ENCODE measurements around the gene TNFAIP2.
A peak's percentile ranks its signal among the peaks of the same experiment; 100 is the strongest.
"Not testable (repeated sequence)": the region's sequence is repeated elsewhere in the genome, so short reads cannot be mapped to it uniquely, and the experiment has no call there.

The TNFAIP2 gene

DNA sequence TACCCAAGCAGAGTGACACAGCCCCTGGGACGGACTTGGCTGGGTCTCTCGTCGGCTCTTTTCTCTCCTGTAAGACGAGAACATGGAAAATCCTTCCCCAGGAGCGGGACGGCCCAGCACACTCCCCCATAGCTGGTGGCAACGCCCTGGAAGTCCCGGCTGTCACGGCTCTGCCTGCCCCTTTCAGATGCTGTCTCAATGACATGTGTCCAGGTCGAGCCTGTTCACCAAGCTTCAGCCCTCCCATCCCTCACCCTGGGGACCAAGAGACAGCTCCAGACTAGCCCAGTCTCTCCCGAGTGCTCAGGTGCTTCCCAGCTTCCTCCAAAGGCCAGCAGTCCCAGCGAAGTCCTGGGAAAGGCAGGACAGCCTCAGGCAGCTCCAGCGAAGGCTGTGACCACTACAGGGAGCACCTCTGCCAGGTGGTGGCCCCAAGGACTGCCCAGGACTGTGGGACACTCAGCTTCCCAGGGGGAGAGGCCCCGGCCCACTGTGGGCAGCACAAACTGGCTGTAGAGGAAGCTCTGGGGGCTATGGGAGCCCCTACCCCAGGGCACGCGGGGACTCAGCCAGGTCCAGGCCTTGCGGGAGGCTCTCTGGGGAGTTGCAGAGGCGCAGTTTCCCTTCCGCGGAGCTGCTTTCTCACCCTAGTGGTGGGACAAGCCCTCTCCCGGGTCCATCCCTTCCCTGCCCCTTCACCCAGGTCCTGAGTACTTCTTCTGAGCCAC is 33.6 kb downstream of the TNFAIP2 start:
- DNase-seq: no peak

DNA sequence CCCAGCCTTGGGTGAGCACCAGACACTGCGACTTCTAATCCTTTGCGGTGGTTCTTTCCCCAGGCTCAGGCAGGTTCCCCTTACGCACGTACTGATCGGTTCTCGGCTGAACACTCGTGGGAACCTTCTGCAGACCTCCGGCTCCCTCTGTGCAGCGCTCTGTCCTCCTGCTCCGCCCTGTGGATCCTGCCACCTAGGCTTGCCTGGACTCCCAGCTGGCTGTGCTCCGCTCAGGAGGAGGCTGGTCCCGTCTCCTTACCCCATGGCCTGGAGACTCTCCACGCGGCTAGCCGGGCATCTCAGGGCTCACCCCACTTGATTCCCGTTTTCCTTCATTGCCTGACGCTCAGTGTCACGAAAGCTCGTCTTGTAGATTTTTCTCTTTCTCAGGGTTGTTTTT is 34.7 kb downstream of the TNFAIP2 start:
- DNase-seq: no peak

DNA sequence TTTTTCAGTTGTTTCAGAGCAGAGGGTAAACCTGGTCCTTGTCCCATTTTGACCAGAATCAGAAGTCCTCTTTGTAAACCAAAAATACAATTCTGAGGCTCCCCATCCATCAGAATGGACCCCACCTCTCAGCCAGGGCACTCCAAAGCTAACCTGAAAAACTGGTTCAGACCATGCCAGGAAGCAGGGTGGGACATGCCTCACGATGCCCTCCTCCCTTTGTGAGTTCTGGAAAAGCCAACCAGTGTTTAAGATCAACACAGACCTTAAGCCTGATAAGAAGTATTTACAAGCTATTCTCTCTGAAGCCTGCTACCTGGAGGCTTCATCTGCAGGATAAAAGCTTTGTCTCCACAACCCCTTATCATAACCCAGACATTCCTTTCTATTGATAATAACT is 35.4 kb downstream of the TNFAIP2 start:
- DNase-seq: no peak

GRCh38 chr14:103160321-103161053 is 37.2 kb downstream of the TNFAIP2 start:
- no peak for DNase-seq

- DNase-seq: no peak
These were observed 37.8 kb downstream of the TNFAIP2 start for GRCh38 chr14:103161054-103161397.

DNA sequence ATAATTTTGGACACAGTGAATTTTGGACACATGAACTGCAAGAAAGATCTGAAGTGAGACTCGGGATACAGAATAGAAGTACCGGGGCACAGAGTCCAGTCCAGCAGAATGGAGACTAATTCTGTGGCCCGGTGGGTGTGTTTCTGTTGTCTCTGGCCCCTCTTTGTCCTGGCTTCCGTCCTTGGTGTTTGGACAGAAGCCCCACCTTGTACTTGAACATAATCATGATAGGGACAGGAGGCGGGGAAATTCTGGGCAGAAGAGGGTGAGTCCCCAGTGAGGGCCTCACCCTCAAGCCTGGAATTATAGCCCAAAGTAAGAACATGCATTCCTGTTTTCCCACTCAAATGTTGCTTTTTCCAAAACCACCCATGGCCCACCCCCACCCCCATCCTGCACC is 39.9 kb downstream of the TNFAIP2 start:
- no peak for DNase-seq

DNA sequence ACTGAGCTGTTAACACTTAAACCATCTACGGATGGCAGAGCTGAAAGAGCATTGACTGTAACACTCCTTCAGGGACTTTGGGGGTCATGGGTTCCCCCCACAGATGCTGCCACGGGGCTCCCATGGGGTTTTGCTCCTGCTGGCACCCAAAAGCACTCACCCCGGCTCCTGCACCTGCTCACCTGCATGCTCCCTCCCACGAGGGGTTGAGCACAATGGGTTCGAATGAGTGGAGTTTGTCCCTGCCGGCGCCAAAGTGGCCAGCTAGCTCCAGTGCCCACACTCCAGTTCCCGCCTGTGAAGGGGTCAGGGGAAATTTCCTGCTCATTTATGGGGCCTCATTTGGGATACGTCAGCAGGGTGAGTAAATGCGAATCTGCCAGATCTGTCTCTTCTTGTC is 40.7 kb downstream of the TNFAIP2 start:
- no peak for DNase-seq

DNA sequence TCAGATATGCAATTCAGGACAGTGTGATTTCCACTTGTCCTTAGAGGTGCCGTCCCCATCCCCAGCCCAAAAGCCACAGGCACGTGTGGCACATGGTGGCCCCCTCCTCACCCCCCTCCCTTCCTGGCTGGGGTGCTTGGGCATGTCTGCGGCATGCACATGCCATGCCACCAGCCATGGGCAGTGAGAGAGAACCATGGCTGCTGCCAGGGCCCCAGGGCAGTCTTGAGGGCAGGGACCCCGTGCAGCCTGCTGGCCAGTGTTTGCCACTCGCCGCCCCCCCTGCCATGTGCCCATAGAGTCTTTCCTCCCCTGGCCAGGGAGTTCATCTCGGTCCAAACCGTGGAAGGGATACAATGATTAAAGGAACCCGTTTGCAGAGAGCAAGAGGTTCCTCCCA is 41.5 kb downstream of the TNFAIP2 start:
- no peak for DNase-seq

GRCh38 chr14:103165323-103165722 is 42.1 kb downstream of the TNFAIP2 start:
- no peak for DNase-seq

DNA sequence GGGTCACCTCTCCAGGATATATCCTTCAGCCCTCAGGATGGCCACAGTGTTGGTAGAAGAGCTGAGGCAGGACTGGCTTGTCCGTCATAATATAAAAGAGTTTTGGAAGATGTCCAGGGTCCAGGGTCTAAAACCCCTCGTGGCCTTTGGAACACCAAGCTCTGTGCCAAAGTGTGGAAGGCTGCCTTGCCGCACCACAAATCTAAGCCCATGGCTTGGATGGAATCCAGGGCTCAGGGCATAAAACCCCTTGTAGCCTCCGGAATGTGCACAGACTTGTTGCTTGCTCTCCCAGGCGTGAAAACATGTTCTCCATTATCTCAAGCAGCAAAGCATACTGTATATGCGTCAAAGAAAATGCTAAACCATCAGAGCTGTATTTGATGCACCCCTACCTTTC is 46.7 kb downstream of the TNFAIP2 start:
- peak; percentile 65 for DNase-seq

DNA sequence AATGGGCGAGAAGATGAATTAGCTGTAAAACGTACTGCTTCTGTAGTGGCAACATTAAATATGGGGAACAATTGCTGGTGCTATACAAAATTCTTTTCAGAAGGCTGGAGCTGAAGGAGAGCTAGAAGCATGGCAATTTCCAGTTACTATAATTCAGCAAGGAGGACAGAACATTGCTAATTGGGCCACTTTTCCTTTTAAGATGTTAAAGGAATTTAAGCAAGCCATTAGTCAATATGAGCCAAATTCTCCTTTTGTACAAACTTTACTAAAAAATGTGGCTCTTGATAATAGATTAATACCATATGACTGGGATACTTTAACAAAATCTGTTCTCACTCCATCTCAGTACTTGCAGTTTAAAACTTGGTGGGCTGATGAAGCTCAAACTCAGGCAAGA is 47.9 kb downstream of the TNFAIP2 start:
- not testable (repeated sequence) for DNase-seq

GRCh38 chr14:103172921-103173320 is 49.7 kb downstream of the TNFAIP2 start:
- no peak for DNase-seq

DNA sequence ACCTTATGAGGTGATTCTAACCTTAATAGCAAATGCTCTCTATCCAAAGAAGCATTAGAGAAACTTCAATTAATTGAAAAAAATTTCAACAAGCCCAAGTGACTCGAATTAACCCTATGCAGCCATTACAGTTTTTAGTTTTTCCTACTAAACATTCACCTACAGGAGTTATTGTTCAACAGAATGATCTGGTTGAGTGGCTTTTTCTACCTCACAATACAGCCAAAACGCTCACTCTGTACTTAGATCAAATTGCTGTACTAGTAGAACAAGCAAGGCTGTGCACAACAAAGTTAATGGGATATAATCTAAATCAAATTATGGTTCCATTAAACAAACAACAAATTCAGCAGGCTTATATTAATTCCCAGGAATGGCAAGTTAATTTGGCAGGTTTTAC is 50.6 kb downstream of the TNFAIP2 start:
- DNase-seq: not testable (repeated sequence)

- DNase-seq: not testable (repeated sequence)
These were observed 52.9 kb downstream of the TNFAIP2 start for GRCh38 chr14:103176176-103176575.

GRCh38 chr14:103177376-103177775 is 54.1 kb downstream of the TNFAIP2 start:
- no peak for DNase-seq

DNA sequence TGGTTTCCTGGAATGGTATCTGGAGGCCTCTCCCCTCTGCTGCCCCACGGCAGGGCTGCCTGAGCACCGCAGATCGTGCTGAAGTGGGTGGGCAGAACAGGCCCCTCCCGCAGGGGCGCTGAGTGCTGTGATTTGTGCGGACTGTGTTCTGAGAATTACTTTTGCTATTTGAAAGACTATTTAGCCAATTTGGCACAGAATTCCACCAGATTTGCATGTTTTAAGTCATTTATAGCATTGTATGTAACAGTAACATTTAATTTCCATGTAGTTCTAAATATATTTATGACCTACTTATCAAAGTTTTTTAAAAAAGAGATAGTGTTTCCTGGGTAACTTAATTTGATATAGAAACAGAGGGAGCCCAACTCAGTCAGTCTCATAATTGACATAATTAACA is 55.3 kb downstream of the TNFAIP2 start:
- no peak for DNase-seq

- DNase-seq: no peak
These were observed 55.8 kb downstream of the TNFAIP2 start for GRCh38 chr14:103179094-103179493.

DNA sequence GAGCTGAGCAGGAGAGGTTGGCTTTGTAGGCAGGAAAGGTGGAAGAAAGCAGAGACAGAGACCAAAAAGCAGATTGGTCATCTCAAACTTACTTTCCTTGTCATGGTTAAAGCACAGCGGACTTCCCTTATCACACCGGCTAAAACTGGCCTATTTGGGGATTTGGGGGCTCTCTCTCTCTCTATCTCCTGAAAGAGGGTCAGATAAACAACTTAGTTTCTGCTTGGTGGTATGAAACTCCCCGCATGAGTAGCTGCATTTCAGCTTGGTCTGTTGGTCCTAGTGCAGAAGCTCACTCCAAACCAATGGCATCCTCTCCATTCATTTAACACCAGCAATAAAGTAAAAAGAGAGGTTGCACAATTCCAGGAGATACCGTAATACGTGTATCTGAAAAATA is 57.1 kb downstream of the TNFAIP2 start:
- no peak for DNase-seq

DNA sequence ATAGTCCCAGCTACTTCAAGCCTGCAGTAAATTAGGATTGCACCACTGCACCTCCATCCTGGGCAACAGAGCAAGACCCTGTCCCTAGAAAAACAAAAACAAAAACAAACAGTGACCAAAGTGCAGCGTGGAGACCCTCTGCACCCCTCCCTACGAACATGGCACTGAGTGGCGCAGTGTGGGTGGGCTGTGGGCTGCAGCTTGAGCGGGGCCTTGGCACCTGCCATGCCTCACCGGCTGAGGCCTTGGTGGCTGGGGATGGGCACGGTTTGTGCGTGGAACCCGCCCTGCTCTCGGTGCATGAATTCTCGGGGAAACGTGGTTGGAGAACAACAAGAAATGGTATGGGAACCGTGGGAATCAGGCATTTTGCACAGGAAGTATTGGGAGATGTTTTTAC is 60.8 kb downstream of the TNFAIP2 start:
- no peak for DNase-seq

DNA sequence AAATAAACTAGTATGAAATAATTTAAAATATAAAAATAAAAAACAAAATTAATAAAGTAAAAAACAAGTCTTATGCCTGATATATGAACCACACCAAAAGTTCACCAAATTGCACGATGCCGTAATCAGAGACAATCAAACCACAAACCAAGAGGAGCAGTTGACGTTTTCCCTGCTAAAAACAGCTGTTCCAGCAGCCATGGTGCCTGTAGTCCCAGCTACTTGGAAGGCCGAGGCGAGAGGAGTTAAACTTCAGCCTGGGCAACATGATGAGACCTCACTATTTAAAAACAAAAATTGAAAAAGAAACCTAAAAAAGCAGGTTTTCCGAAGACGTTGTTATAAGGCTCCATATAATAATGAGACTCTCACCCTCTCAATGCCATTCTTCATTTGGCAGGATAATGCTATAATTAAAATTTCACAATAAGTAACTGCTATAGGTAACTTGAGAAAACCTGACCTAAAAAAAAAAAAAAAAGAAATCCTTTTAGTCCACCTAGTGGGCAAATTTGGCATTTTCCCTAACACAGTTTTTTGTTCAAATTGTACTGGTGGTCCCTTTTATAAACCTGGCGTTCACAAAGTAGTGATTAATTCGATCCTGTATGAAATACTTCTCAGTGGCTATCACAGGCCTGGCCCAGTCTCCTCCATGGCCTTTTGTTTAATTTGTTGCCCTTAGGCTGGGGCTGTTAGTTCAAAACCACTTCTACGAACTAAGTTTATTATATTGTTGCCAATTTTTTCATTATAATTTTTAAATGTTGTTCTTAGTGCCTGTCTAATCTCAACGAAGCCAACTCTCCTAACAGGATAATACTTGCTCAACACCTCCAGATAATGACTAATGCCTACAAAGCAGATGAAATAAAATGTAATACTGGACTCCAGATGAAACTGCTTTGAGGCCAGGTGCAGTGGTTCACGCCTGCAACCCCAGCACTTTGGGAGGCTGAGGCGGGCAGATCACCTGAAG is 62.1 kb downstream of the TNFAIP2 start:
- DNase-seq: peak; percentile 46

DNA sequence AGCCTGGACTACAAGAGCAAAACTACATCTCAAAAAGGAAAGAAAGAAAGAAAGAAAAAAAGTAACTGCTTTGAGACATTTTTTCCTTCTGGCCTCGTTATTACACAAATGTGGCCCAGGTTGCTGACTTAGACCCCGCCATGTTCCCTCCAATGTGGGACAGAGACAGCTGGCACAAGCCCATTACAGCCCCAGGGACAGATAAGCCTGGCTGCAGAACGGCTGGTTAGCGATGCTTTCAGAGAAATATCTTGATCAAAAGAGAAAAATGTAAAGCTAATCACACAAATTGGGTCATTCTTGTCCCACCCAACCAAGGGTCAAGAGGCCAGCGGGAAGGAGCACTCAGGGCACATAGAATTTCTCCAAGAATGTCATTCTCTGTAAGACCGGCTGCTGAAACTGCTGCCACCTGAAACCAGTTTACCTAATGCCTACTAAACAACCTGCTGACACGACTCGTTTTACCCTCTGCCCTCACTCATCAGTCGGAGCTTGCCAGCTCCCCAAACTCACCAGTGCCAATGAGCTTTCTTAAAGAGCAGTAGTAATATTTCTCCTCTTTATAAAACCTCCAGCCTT is 63.1 kb downstream of the TNFAIP2 start:
- DNase-seq: no peak

Measured in DMS79 (cell line).